Endothelial cell of umbilical vein (primary cell): Measurements from ENCODE around the gene ITM2C. TPM values are rescaled to one million over a fixed set of nuclear protein-coding genes. Genes with fewer than 3 reads are reported as not detected.

Experiments used
- BruUV-seq: library from RNA; stranded (reverse); fragments of 400-500 nt; replicated peaks from 2 replicates; lab custom pipeline; 2021; lab: Mats Ljungman, UMichigan
- CTCF ChIA-PET: fragments of 300-600, 350-600 bp; sonication (Branson Sonifier 250); formaldehyde crosslinking; loops from one replicate; lab custom pipeline; 2021; ENCODE audit warnings: antibody characterized with exemption, inconsistent platforms; lab: Charles Lee
- POLR2A ChIA-PET: fragments of 300-600, 350-600 bp; sonication (Branson Sonifier 250); formaldehyde crosslinking; loops from one replicate; lab custom pipeline; 2021; ENCODE audit warnings: antibody characterized with exemption, inconsistent platforms; lab: Charles Lee
- DNase-seq: peaks from one replicate; pipeline ENCODE4 v3.0.0-alpha.2; 2011; ENCODE audit warnings: low read depth, low spot score
- FAIRE-seq: peaks from 2 replicates; lab custom pipeline; 2011; peaks lifted over from hg19 to GRCh38; lab: Jason Lieb, UNC
- H2AFZ ChIP-seq: 2 replicates; pipeline ENCODE4 v1.6.0; 2012; ENCODE audit warnings: low read depth, low read length, control low read depth, inconsistent platforms
- H3K27ac ChIP-seq: 2 replicates; pipeline ENCODE4 v1.5.1; 2011; ENCODE audit warnings: low read depth, mild to moderate bottlenecking, control low read depth, low read length, moderate library complexity; ENCODE audit not compliant: insufficient read depth
- H3K27me3 ChIP-seq, 2 experiments: 2 replicates each; pipeline versions ENCODE4 v1.6.0 to v1.6.1; 2011; ENCODE audit warnings: low read length in 2 of 2, mixed read lengths in 1 of 2; ENCODE audit not compliant: control insufficient read depth in 2 of 2, insufficient read depth in 2 of 2
- H3K36me3 ChIP-seq, 2 experiments: 2 replicates in 1 of 2; 3 replicates in 1 of 2; pipeline ENCODE4 v1.5.1; 2011; ENCODE audit warnings: low read length in 2 of 2, mild to moderate bottlenecking in 1 of 2, moderate library complexity in 1 of 2; ENCODE audit not compliant: control insufficient read depth in 2 of 2, insufficient read depth in 2 of 2; ENCODE audit errors: extremely low read depth in 1 of 2
- H3K4me1 ChIP-seq: 3 replicates; pipeline ENCODE4 v1.5.1; 2011; ENCODE audit warnings: mild to moderate bottlenecking, low read length; ENCODE audit not compliant: control insufficient read depth, insufficient read depth; ENCODE audit errors: extremely low read depth
- H3K4me2 ChIP-seq: 2 replicates; pipeline ENCODE4 v1.6.1; 2011; ENCODE audit warnings: low read length, control low read depth, mixed read lengths; ENCODE audit not compliant: insufficient read depth
- H3K4me3 ChIP-seq, 3 experiments: fragments of 200-600 bp in 1 of 3; sonication (generic), shearing (Covaris generic) in 1 of 3; replicated peaks in 1 of 3; 2 replicates each; pipeline ENCODE4 v1.5.1; 2011 to 2016; ENCODE audit warnings: control low read depth in 3 of 3, low read length in 3 of 3, mild to moderate bottlenecking in 2 of 3, inconsistent platforms in 1 of 3, low read depth in 1 of 3, moderate library complexity in 1 of 3; ENCODE audit not compliant: insufficient read depth in 1 of 3
- H3K79me2 ChIP-seq: 2 replicates; pipeline ENCODE4 v1.6.0; 2012; ENCODE audit warnings: low read length, inconsistent platforms; ENCODE audit not compliant: control insufficient read depth, insufficient read depth
- H3K9ac ChIP-seq: replicated peaks from 2 replicates; pipeline ENCODE3; 2011; ENCODE audit warnings: low read length, control low read depth; ENCODE audit not compliant: insufficient read depth; ENCODE audit errors: extremely low read depth
- H3K9me1 ChIP-seq: replicated peaks from 3 replicates; pipeline ENCODE4 v1.6.0; 2011; ENCODE audit warnings: mild to moderate bottlenecking, low read length; ENCODE audit not compliant: control insufficient read depth, insufficient read depth; ENCODE audit errors: extremely low read depth
- H3K9me3 ChIP-seq: replicated peaks from 2 replicates; pipeline ENCODE4 v1.5.1; 2012; ENCODE audit warnings: low read length, inconsistent platforms; ENCODE audit not compliant: control insufficient read depth, insufficient read depth
- H4K20me1 ChIP-seq: replicated peaks from 2 replicates; pipeline ENCODE3; 2011; ENCODE audit warnings: mild to moderate bottlenecking, low read length; ENCODE audit not compliant: control insufficient read depth, insufficient read depth; ENCODE audit errors: extremely low read depth
- EZH2 ChIP-seq: IDR thresholded peaks from 2 replicates; pipeline ENCODE4 v1.6.1; 2012; ENCODE audit warnings: borderline replicate concordance, low read depth, mild to moderate bottlenecking, moderate library complexity, low read length, inconsistent platforms; ENCODE audit not compliant: severe bottlenecking
- FOS ChIP-seq: IDR thresholded peaks from 2 replicates; pipeline ENCODE4 v1.6.1; 2011; ENCODE audit warnings: mild to moderate bottlenecking, low read length, moderate library complexity, borderline replicate concordance; ENCODE audit not compliant: insufficient read depth
- GATA2 ChIP-seq: IDR thresholded peaks from 2 replicates; pipeline ENCODE4 v1.7.0; 2011; ENCODE audit warnings: low read depth, mild to moderate bottlenecking, moderate library complexity, mixed read lengths, low read length; ENCODE audit not compliant: insufficient read length, insufficient read depth
- JUN ChIP-seq: IDR thresholded peaks from 2 replicates; pipeline ENCODE4 v1.6.1; 2011; ENCODE audit warnings: borderline replicate concordance, low read depth; ENCODE audit not compliant: insufficient read length, insufficient read depth
- MYC ChIP-seq: IDR thresholded peaks from one replicate; pipeline ENCODE4 v1.6.1; 2011; ENCODE audit warnings: mild to moderate bottlenecking, low read depth, low read length
- POLR2A ChIP-seq: IDR thresholded peaks from 2 replicates; pipeline ENCODE4 v1.6.1; 2012; ENCODE audit warnings: low read depth, mild to moderate bottlenecking, control low read depth, low read length
- POLR2AphosphoS5 ChIP-seq: IDR thresholded peaks from 2 replicates; pipeline ENCODE4 v1.6.1; 2012; ENCODE audit warnings: low read depth, mild to moderate bottlenecking, control low read depth, low read length, moderate library complexity; ENCODE audit not compliant: insufficient read depth
- dilution Hi-C: fragments of 300-500 bp; cut with MboI; formaldehyde crosslinking; loops from one replicate; pipeline ENCODE4 v1.15.0; 2019; ENCODE audit warnings: low sequenced_read_pairs; ENCODE audit not compliant: extremely low pct_ligation_motif_present
- intact Hi-C: fragments of 100-400 bp; cut with micrococcal nuclease; formaldehyde crosslinking; loops from one replicate; pipeline ENCODE4 v1.10.0; 2022
- polyA plus RNA-seq, 4 experiments: library from polyadenylated mRNA; depleted of rRNA in 3 of 4; stranded (reverse) in 3 of 4; unstranded in 1 of 4; fragments of >200 nt; gene quantifications; 2 replicates each; pipeline versions ENCODE4 v1.2.1 to v1.2.3, GENCODE V29; 2011 to 2012; ENCODE audit warnings: missing spikeins in 1 of 4
- total RNA-seq: library from RNA; stranded (reverse); gene quantifications from 2 replicates; pipeline ENCODE4 v1.2.3, GENCODE V29; 2021
- TF ChIP-seq, protein P1 (sequence below), 2 donors: IDR thresholded peaks; 1 replicate in 1 of 2; 2 replicates in 1 of 2; pipeline ENCODE4 v1.5.1; 2011; ENCODE audit warnings: low read length in 2 of 2, mild to moderate bottlenecking in 2 of 2, moderate library complexity in 2 of 2, control low read depth in 1 of 2, inconsistent platforms in 1 of 2, low read depth in 1 of 2; ENCODE audit not compliant: insufficient read depth in 1 of 2; ENCODE audit errors: extremely low read depth in 1 of 2
- TF ChIP-seq, protein P2 (sequence below): IDR thresholded peaks from 2 replicates; pipeline ENCODE4 v1.6.1; 2011; ENCODE audit not compliant: insufficient read depth, insufficient read length

ITM2C gene
- total and polyA plus RNA-seq, 2 donors (not counting 3 experiments of a cell fraction or from before 2014, with no cell fraction given): 12.0 to 12.1 TPM

DNA sequence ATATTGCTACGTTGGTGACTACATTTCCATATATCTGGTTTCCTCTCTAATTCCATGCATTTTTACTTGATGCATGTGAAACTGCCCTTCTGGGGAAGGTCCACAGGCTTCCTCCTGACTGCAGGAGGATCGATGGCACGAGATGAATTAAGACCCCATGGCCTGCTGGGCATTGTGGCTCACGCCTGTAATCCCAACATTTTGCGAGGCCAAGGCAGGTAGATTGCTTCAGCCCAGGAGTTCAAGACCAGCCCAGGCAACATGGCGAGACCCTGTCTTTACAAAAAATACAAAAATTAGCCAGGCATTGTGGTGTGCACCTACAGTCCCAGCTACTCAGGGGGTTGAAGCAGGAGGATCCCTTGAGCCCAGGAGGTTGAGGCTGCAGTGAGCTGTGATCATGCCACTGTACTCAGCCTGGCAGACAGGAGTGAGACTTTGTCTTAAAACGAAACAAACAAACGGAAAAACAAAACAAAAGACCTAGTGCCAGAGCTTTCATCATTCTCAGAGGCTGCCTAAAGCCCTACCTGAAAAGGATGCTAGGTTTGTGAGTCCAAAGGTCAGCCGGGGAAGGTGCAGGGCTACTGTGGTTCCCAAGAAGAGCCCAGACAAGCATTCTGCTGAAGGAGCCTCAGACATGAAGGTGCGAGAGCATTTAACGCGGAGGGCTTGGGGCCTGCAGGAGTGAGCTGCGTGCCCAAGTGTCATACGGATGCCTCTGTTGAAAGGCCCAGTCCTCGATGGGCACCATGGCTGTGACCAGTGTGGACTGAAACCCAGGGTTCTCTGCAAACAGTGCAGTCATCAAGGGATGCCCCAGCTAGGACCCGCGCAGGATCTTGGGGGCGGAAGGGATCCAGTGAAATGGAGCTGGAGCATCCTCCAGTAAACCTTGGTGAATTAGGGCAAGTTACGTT is 38.7 kb downstream of the ITM2C start:
- no peaks in the 10 kb centered on the region for H3K79me2 ChIP-seq
- FAIRE-seq (no peak), DNase-seq (no peak)
- H2AFZ ChIP-seq: no peak overlapping the region
- H3K4me2 ChIP-seq: no peak overlapping the region
- no peak overlapping the region for H3K4me3 ChIP-seq
- ChIA-PET POLR2A (no interaction called here), CTCF (interaction anchor here (1.3 to 3.3 kb wide), 3 partner anchors 55 to 83 kb away, joined by 3 to 51 read pairs (median 5); no protein-coding TSS in a partner anchor)
- dilution Hi-C loops (no loop called here), intact Hi-C loops (loop anchor here (2.0 kb wide), 1 partner anchor 149 kb away; no protein-coding TSS in a partner anchor)
- no peaks in the 10 kb centered on the region for H3K36me3 ChIP-seq
- no peak for TF ChIP-seq EZH2
- H3K9me3 ChIP-seq: no peaks in the 10 kb centered on the region
- no peaks in the 10 kb centered on the region for H3K4me1 ChIP-seq
- peaks cover 0 to 2% of the 10 kb centered on the region in 2 experiments for H3K27me3 ChIP-seq
- no peaks in the 10 kb centered on the region for H4K20me1 ChIP-seq
- H3K9ac ChIP-seq: no peak overlapping the region
- no peaks in the 10 kb centered on the region for H3K9me1 ChIP-seq
- H3K27ac ChIP-seq: no peak overlapping the region
- BruUV-seq: no TSS peak

DNA sequence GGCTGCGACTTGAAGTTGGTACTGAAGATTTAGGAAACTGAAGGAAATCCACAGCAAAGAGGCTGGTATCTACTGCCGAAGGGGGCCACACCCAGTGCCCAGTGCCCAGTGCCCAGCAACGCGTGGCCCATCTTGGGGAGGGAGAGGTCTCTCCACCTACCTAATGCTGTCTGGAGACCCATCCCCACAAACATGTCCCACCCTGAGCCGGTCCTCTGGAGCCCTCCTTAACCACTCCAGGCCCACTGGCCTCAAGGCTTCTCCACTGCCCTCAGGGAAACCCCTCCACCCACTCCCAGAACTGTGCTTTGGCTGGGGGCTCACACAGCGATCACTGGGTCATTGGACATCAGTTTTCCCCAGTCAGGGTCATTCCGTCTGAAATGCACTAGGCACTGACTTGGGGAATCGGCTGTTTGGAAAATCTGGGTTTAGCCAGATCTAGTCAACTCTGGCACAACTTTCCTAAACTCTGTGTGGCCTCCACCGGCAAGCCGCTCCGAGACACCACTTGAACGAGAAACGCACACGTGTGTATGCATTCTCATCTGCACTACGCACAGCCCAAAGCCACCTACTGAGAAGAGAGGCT is 40.2 kb downstream of the ITM2C start:
- no peak overlapping the region for H3K27ac ChIP-seq
- FAIRE-seq (no peak), DNase-seq (no peak)
- no peak overlapping the region for H2AFZ ChIP-seq
- H3K27me3 ChIP-seq: peaks cover 0 to under 1% of the 10 kb centered on the region in 2 experiments
- no peak overlapping the region for H3K4me3 ChIP-seq
- no peaks in the 10 kb centered on the region for H3K36me3 ChIP-seq
- dilution Hi-C loops: no loop called here
- ChIA-PET POLR2A (no interaction called here), CTCF (interaction anchor here (1.0 to 1.7 kb wide), 3 partner anchors 56 to 82 kb away, joined by 3 to 5 read pairs (median 3); no protein-coding TSS in a partner anchor)
- H3K4me2 ChIP-seq: no peak overlapping the region
- no TSS peak for BruUV-seq
- intact Hi-C loops: no loop called here
- H3K4me1 ChIP-seq: no peaks in the 10 kb centered on the region
- H3K79me2 ChIP-seq: no peaks in the 10 kb centered on the region
- TF ChIP-seq JUN (no peak), POLR2AphosphoS5 (no peak), FOS (no peak), MYC (no peak), GATA2 (no peak), POLR2A (no peak), EZH2 (no peak)
- TF ChIP-seq, protein P1, sequence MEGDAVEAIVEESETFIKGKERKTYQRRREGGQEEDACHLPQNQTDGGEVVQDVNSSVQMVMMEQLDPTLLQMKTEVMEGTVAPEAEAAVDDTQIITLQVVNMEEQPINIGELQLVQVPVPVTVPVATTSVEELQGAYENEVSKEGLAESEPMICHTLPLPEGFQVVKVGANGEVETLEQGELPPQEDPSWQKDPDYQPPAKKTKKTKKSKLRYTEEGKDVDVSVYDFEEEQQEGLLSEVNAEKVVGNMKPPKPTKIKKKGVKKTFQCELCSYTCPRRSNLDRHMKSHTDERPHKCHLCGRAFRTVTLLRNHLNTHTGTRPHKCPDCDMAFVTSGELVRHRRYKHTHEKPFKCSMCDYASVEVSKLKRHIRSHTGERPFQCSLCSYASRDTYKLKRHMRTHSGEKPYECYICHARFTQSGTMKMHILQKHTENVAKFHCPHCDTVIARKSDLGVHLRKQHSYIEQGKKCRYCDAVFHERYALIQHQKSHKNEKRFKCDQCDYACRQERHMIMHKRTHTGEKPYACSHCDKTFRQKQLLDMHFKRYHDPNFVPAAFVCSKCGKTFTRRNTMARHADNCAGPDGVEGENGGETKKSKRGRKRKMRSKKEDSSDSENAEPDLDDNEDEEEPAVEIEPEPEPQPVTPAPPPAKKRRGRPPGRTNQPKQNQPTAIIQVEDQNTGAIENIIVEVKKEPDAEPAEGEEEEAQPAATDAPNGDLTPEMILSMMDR (IDR thresholded peaks at IDR 0.05; ENCODE audit: extremely low read depth in 1 of 2, insufficient read depth in 1 of 2, low read depth in 1 of 2, low read length in 2 of 2): no peak
- TF ChIP-seq, protein P2, sequence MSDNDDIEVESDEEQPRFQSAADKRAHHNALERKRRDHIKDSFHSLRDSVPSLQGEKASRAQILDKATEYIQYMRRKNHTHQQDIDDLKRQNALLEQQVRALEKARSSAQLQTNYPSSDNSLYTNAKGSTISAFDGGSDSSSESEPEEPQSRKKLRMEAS: no peak
- no peak overlapping the region for H3K9ac ChIP-seq
- H4K20me1 ChIP-seq: no peaks in the 10 kb centered on the region
- no peaks in the 10 kb centered on the region for H3K9me3 ChIP-seq
- H3K9me1 ChIP-seq: no peaks in the 10 kb centered on the region
